Kidney epithelial cell (primary cell): Measurements from ENCODE around the gene AP3S2. TPM values are rescaled to one million over a fixed set of nuclear protein-coding genes. Genes with fewer than 3 reads are reported as not detected.

Experiments
- DNase-seq: peaks from one replicate; pipeline ENCODE4 v3.0.0-alpha.2; 2010; ENCODE audit warnings: low read depth
- H3K27me3 ChIP-seq: 2 replicates; pipeline ENCODE4 v1.6.0; 2011; ENCODE audit warnings: low read length; ENCODE audit not compliant: control insufficient read depth, insufficient read depth
- H3K36me3 ChIP-seq: 2 replicates; pipeline ENCODE4 v1.5.1; 2011; ENCODE audit warnings: low read length; ENCODE audit not compliant: control insufficient read depth, insufficient read depth
- H3K4me3 ChIP-seq: 2 replicates; pipeline ENCODE4 v1.5.1; 2011; ENCODE audit warnings: low read depth, mild to moderate bottlenecking, control low read depth, low read length
- CTCF ChIP-seq: IDR thresholded peaks from 2 replicates; pipeline ENCODE4 v1.5.1; 2011; ENCODE audit warnings: mild to moderate bottlenecking, moderate library complexity, low read length, control low read depth, inconsistent platforms; ENCODE audit not compliant: insufficient read depth, poor library complexity, severe bottlenecking
- total RNA-seq: library from RNA; depleted of rRNA; stranded (reverse); fragments of >200 nt; gene quantifications from 2 replicates; pipeline ENCODE4 v1.2.3, GENCODE V29; 2015

AP3S2 gene
- total RNA-seq, 1 donor from 2014 or later: 66.6 TPM

DNA sequence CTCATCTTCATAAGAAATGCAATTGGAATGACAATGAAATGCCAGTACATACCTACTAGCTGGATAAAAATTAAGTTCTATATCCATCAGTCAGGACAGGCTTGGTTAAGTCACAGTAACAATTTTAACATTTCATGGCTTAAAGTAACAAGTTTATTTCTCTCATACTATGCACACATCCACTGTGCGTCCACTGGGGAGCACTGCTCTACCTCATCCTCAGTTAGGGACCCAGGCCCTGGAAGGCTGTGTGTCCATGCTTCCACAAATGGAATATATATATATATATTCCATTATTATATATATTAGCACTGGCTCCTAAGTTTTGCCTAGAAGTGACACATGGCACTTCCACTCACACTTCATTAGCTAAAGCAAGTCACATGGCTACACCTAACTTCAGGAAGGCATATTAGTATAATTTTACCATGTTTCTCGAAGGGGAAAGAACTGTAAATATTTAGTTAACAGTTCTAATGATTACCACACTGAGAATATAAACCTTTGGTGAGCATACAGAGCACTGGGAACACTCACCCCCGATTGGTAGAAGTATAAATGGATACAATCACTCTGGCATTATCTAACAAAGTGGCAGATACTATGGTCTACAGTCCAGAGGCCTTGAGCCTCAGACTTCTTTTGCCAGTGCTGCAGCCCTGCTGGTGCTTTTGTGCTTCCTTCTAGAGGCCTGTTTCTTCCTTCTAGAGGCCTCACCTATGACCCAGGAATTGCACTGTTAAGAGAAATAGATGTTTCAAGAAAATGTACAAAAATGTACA, 28.6 kb downstream of the AP3S2 start:
- H3K27me3 ChIP-seq: no peaks in the 10 kb centered on the region
- TF ChIP-seq CTCF: no peak
- no peak overlapping the region for H3K4me3 ChIP-seq
- H3K36me3 ChIP-seq: no peaks in the 10 kb centered on the region
- no peak for DNase-seq

GRCh38 chr15:89863918-89864317, 29.9 kb downstream of the AP3S2 start:
- no peaks in the 10 kb centered on the region for H3K27me3 ChIP-seq
- no peaks in the 10 kb centered on the region for H3K36me3 ChIP-seq

GRCh38 chr15:89860891-89861290, 32.9 kb downstream of the AP3S2 start:
- no peak for TF ChIP-seq CTCF
- no peak for DNase-seq
- no peaks in the 10 kb centered on the region for H3K36me3 ChIP-seq
- no peak overlapping the region for H3K4me3 ChIP-seq
- H3K27me3 ChIP-seq: no peaks in the 10 kb centered on the region

More at GRCh38 chr15:89863918-89864317, 29.9 kb downstream of the AP3S2 start:
- no peak for TF ChIP-seq CTCF
- no peak for DNase-seq
- H3K4me3 ChIP-seq: no peak overlapping the region

- H3K4me3 ChIP-seq: no peak overlapping the region
- no peak for DNase-seq
- H3K27me3 ChIP-seq: no peaks in the 10 kb centered on the region
- H3K36me3 ChIP-seq: no peaks in the 10 kb centered on the region
- TF ChIP-seq CTCF: no peak
These were observed 33.4 kb downstream of the AP3S2 start for GRCh38 chr15:89860431-89860830.

DNA sequence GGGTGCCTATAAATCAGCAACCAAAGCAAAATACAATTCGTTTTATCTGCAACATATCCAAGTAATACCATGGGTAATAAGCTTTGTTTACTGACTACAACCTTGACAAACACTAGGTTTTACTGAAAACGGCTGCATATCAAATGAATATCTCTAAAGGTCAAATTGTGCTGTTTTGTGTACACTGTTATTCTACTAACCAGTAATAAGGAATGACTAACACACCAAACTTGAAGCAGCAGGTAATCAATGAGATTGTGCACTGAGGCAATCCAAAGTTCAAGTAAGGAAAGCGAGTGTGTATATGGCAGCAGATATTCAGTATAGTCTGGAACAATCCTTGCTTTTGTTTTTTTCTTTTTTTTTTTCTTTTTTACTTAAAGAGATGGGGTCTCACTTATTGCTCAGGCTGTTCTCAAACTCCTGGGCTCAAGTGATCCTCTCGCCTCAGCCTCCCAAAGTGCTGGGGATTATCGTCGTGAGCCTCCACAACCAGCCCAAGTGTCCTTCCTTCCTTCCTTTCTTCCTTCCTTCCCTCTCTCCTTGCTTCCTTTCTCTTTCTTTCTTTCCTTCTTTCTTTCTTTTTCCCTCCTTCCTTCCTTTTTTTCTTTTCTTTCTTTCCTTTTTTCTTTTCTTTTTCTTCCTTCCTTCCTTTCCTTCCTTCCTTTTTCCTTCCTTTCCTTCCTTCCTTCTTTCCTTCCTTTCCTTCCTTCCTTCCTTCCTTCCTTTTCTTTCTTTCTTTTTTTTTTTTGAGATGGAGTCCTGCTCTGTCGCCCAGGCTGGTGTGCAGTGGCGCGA, 34.9 kb downstream of the AP3S2 start:
- Histone ChIP-seq H3K27me3 (no peaks in the 10 kb centered on the region), H3K4me3 (no peak overlapping the region), H3K36me3 (no peaks in the 10 kb centered on the region)
- no peak for TF ChIP-seq CTCF
- DNase-seq: no peak
